ES-I3 (cell line): ENCODE results near the gene FOXC1.

Experiments used
- H3K36me3 ChIP-seq: 2 replicates; pipeline ENCODE4 v1.6.1; 2013; ENCODE audit warnings: mild to moderate bottlenecking, low read length, control low read depth, moderate library complexity; ENCODE audit not compliant: insufficient read depth
- H3K4me1 ChIP-seq: 2 replicates; pipeline ENCODE4 v1.6.1; 2013; ENCODE audit warnings: mild to moderate bottlenecking, control low read depth, low read length; ENCODE audit not compliant: insufficient read depth
- H3K9ac ChIP-seq: 2 replicates; pipeline ENCODE4 v1.6.1; 2013; ENCODE audit warnings: low read depth, mild to moderate bottlenecking, low read length, moderate library complexity
- H3K9me3 ChIP-seq: 2 replicates; pipeline ENCODE4 v1.6.1; 2013; ENCODE audit warnings: mild to moderate bottlenecking, low read length, moderate library complexity; ENCODE audit not compliant: control insufficient read depth, insufficient read depth

The FOXC1 gene

DNA sequence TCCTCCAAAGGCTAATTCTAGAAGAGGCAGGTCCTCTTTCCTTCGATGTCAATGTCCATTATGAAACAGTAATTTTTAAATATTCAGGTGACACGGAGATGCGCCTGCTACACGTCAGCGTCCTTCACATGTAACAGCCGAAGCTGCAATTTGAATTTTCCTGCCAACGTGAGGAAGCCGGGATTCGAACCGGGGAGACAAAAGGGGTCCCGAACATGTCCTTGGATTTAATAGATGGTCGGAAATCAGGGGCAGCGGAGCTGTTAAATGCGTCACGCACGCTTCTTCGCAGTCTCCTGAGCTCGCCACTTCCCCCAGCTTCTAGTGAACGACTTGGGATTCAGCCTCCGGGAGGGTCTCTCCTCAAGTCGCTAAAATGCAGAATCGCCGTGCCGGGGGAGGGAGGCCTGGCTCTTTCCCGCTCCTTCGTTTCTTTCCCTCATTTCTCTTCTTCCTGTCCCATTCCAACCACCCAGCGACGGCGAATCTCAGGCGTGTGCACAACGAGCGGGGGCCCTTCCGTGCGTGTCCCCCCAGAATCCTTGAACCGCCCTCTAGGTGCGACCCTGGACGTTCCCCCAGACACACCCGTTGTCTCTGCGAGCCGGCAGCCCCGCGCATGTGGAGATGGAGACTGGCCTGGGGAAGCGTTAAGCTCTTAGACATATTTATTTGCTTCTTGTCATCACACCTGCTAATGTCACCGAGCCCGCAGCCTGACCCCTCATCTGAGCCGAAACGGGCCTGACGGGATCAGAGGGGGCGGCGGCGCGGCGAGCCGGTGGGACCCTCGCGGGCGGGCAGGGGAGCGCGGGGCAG lies 1.3 kb upstream of the FOXC1 start:
- Histone ChIP-seq H3K36me3 (no peaks in the 10 kb centered on the region), H3K4me1 (peaks cover 10% of the 10 kb centered on the region; the same call in 1 of the 2 replicates), H3K9ac (peak overlapping the region; percentile 48; the same call in 1 of the 2 replicates), H3K9me3 (no peaks in the 10 kb centered on the region)

DNA sequence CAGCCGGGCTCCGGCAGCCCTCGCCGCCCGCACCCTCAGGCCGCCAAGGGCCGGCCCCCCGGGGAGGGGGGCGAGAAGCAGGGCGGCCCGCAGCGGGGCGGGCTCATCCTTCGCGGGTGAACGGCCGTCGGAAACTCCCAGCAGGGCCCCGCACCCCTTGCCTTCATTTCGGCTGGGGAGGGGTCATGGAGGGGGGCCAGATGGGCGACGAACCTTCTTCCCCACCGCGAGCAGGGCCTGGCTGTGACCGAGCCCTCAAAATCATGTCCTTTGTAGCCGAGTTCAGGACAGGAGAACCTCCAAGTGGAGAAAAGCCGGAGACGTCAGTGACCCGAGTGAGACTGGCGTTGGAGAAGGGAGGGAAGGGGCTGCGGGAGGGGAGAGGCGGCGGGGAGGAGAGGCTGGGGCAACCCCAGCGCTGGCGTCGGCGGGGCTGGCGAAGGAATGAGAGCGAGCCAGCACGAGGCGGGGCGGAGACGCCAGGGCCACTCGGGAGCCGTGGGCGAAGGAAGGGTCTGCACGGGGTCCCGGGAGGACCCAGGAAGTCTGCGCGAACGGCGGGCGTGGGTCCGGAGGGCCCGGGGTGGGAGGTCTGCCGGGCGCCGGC lies 571 bp upstream of the FOXC1 start:
- H3K9ac ChIP-seq: peak overlapping the region; percentile 48; the same call in 1 of the 2 replicates
- H3K36me3 ChIP-seq: no peaks in the 10 kb centered on the region
- peaks cover 10% of the 10 kb centered on the region; the same call in 1 of the 2 replicates for H3K4me1 ChIP-seq
- H3K9me3 ChIP-seq: no peaks in the 10 kb centered on the region

DNA sequence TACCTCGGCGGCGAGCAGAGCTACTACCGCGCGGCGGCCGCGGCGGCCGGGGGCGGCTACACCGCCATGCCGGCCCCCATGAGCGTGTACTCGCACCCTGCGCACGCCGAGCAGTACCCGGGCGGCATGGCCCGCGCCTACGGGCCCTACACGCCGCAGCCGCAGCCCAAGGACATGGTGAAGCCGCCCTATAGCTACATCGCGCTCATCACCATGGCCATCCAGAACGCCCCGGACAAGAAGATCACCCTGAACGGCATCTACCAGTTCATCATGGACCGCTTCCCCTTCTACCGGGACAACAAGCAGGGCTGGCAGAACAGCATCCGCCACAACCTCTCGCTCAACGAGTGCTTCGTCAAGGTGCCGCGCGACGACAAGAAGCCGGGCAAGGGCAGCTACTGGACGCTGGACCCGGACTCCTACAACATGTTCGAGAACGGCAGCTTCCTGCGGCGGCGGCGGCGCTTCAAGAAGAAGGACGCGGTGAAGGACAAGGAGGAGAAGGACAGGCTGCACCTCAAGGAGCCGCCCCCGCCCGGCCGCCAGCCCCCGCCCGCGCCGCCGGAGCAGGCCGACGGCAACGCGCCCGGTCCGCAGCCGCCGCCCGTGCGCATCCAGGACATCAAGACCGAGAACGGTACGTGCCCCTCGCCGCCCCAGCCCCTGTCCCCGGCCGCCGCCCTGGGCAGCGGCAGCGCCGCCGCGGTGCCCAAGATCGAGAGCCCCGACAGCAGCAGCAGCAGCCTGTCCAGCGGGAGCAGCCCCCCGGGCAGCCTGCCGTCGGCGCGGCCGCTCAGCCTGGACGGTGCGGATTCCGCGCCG lies 994 bp downstream of the FOXC1 start:
- Histone ChIP-seq H3K9me3 (no peaks in the 10 kb centered on the region), H3K36me3 (no peaks in the 10 kb centered on the region), H3K4me1 (peaks cover 10% of the 10 kb centered on the region; the same call in 1 of the 2 replicates), H3K9ac (peak overlapping the region; percentile 37; the same call in 1 of the 2 replicates)

- no peaks in the 10 kb centered on the region for H3K36me3 ChIP-seq
- no peak overlapping the region; the same call in 1 of the 2 replicates for H3K9ac ChIP-seq
- no peaks in the 10 kb centered on the region for H3K9me3 ChIP-seq
- H3K4me1 ChIP-seq: peaks cover 8% of the 10 kb centered on the region; the same call in 1 of the 2 replicates
Measured at GRCh38 chr6:1611322-1611571, 1.5 kb downstream of the FOXC1 start.

DNA sequence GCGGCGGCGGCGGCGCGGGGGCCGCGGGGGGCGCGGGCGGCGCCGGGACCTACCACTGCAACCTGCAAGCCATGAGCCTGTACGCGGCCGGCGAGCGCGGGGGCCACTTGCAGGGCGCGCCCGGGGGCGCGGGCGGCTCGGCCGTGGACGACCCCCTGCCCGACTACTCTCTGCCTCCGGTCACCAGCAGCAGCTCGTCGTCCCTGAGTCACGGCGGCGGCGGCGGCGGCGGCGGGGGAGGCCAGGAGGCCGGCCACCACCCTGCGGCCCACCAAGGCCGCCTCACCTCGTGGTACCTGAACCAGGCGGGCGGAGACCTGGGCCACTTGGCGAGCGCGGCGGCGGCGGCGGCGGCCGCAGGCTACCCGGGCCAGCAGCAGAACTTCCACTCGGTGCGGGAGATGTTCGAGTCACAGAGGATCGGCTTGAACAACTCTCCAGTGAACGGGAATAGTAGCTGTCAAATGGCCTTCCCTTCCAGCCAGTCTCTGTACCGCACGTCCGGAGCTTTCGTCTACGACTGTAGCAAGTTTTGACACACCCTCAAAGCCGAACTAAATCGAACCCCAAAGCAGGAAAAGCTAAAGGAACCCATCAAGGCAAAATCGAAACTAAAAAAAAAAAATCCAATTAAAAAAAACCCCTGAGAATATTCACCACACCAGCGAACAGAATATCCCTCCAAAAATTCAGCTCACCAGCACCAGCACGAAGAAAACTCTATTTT lies 2.0 kb downstream of the FOXC1 start:
- Histone ChIP-seq H3K36me3 (no peaks in the 10 kb centered on the region), H3K4me1 (peaks cover 4% of the 10 kb centered on the region; the same call in 1 of the 2 replicates), H3K9me3 (no peaks in the 10 kb centered on the region), H3K9ac (peak overlapping the region; percentile 28; the same call in 1 of the 2 replicates)

- Histone ChIP-seq H3K4me1 (peaks cover 3% of the 10 kb centered on the region; the same call in 1 of the 2 replicates), H3K36me3 (no peaks in the 10 kb centered on the region), H3K9me3 (no peaks in the 10 kb centered on the region), H3K9ac (peak overlapping the region; percentile 28; the same call in 1 of the 2 replicates)
Measured at GRCh38 chr6:1612299-1612973, 2.7 kb downstream of the FOXC1 start.

DNA sequence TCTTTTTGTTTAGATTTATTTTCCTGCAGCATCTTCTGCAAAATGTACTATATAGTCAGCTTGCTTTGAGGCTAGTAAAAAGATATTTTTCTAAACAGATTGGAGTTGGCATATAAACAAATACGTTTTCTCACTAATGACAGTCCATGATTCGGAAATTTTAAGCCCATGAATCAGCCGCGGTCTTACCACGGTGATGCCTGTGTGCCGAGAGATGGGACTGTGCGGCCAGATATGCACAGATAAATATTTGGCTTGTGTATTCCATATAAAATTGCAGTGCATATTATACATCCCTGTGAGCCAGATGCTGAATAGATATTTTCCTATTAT lies 3.2 kb downstream of the FOXC1 start:
- Histone ChIP-seq H3K9me3 (no peaks in the 10 kb centered on the region), H3K36me3 (no peaks in the 10 kb centered on the region), H3K4me1 (peaks cover 3% of the 10 kb centered on the region; the same call in 1 of the 2 replicates), H3K9ac (no peak overlapping the region)

DNA sequence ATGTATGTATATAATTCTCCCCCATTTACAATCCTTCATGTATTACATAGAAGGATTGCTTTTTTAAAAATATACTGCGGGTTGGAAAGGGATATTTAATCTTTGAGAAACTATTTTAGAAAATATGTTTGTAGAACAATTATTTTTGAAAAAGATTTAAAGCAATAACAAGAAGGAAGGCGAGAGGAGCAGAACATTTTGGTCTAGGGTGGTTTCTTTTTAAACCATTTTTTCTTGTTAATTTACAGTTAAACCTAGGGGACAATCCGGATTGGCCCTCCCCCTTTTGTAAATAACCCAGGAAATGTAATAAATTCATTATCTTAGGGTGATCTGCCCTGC lies 3.6 kb downstream of the FOXC1 start:
- no peaks in the 10 kb centered on the region for H3K9me3 ChIP-seq
- H3K36me3 ChIP-seq: no peaks in the 10 kb centered on the region
- H3K4me1 ChIP-seq: no peaks in the 10 kb centered on the region; the same call in 1 of the 2 replicates
- no peak overlapping the region; the same call in 1 of the 2 replicates for H3K9ac ChIP-seq

GRCh38 chr6:1613688-1614447 lies 4.2 kb downstream of the FOXC1 start:
- Histone ChIP-seq H3K9ac (peak overlapping the region; percentile 38; the same call in 1 of the 2 replicates), H3K9me3 (no peaks in the 10 kb centered on the region), H3K4me1 (no peaks in the 10 kb centered on the region), H3K36me3 (no peaks in the 10 kb centered on the region)

GRCh38 chr6:1614448-1615150 lies 4.9 kb downstream of the FOXC1 start:
- H3K36me3 ChIP-seq: no peaks in the 10 kb centered on the region
- H3K4me1 ChIP-seq: no peaks in the 10 kb centered on the region
- H3K9me3 ChIP-seq: no peaks in the 10 kb centered on the region
- H3K9ac ChIP-seq: peak overlapping the region; percentile 40; the same call in 1 of the 2 replicates

DNA sequence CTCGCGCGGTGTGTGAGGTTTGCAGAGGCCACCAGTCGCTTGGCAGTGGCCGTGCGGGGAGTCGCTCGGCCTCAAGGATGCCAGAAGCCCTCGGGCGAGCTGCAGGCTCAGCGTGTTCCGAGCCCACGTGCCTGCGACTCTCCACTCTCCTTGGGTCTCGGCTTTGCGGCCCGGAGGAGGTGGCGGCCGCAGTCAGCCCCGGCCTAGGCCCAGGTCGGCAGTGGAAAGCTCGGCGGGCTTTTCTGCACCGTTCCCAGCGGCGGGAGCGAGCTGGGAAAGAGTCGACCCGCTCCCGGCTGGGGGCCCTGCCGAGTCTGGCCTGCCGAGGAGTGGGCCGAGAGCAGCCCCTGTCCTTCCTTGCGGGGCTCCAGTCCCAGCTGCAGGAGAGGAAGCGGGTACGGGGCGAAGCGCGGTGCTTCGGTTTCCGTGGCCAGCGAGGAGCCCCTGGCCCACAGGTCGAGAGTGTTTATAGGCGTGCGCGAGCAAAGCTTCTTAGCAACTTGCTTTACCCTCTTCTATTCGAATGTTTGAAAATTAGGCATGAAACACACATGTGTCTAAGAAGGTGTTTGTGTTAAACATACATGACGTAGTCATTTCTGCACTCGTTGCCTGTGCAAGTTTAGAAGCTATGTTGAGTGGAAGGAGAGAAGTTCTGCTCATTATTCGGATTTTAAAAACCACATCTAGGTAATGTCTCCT lies 5.6 kb downstream of the FOXC1 start:
- H3K9ac ChIP-seq: peak overlapping the region; percentile 40; the same call in 1 of the 2 replicates
- H3K4me1 ChIP-seq: no peaks in the 10 kb centered on the region
- H3K9me3 ChIP-seq: no peaks in the 10 kb centered on the region
- no peaks in the 10 kb centered on the region for H3K36me3 ChIP-seq

DNA sequence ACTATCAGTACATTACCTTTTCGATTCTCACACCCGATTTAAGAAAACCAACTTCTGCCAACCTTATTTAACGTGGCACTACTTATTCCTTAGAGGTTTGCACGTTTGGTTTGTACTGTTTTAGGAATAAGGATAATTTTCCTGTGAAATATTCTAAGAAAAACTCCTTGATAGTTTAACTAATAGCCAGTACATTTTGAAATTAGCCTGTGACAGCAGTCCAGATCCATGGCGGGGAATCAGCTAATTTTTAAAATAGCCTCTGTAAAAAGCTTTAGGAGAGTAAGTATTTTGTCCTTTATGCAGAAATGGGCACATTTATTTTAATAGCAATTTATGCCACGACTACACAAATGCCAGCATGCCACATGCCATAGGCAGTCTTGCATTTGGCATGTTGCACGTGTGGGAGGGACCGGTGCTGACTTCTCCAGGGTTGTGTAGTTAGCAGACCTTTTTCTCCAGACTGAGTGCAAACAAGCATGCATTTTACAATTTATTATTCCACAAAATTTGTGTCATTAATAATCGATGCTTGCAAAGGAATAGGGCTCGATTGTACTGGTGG lies 6.2 kb downstream of the FOXC1 start:
- Histone ChIP-seq H3K36me3 (no peaks in the 10 kb centered on the region), H3K9ac (no peak overlapping the region), H3K9me3 (no peaks in the 10 kb centered on the region), H3K4me1 (no peaks in the 10 kb centered on the region)
